Mammary epithelial cell (primary cell): ENCODE measurements around the gene ALKBH7.
"Not testable (repeated sequence)": the region's sequence is repeated elsewhere in the genome, so short reads cannot be mapped to it uniquely, and the experiment has no call there.

Experiments
- CTCF ChIP-seq, 2 donors: IDR thresholded peaks in 1 of 2; conservative IDR thresholded peaks in 1 of 2; 2 replicates each; pipeline ENCODE4 v1.5.1; 2011 to 2012; ENCODE audit warnings: inconsistent platforms in 2 of 2, low read length in 2 of 2, mild to moderate bottlenecking in 2 of 2, control low read depth in 1 of 2, low read depth in 1 of 2; ENCODE audit not compliant: insufficient read depth in 1 of 2; ENCODE audit errors: extremely low read depth in 1 of 2
- EZH2 ChIP-seq: IDR thresholded peaks from 2 replicates; pipeline ENCODE4 v1.6.1; 2012; ENCODE audit warnings: low read length, inconsistent platforms, borderline replicate concordance

GRCh38 chr19:6400062-6400944 is 27.7 kb downstream of the ALKBH7 start:
- not testable (repeated sequence) for TF ChIP-seq CTCF (conservative IDR thresholded peaks at IDR 0.05 in 1 of 2, IDR thresholded peaks at IDR 0.05 in 1 of 2; ENCODE audit: extremely low read depth in 1 of 2, insufficient read depth in 1 of 2, low read depth in 1 of 2, low read length in 2 of 2); EZH2
